Hematopoietic multipotent progenitor cell treated with erythropoietin and hydrocortisone succinate and interleukin-3 and kit ligand, for 17 days (in vitro differentiated cells): ENCODE measurements around the gene TBL3.
A peak's percentile ranks its signal among the peaks of the same experiment; 100 is the strongest.

Experiments used
- DNase-seq: peaks from one replicate; pipeline ENCODE4 v3.0.0-alpha.2; 2015; ENCODE audit warnings: low spot score

TBL3 gene

GRCh38 chr16:1964506-1965395 lies 7.1 kb upstream of the TBL3 start, which contains the start of gene RPS2:
Gene RPS2, minus strand, starts transcription at chr16:1964826. Its CDS starts 201 bp downstream, at chr16:1964625.
- peak; percentile 97 for DNase-seq

- no peak for DNase-seq
These were observed 6.4 kb upstream of the TBL3 start for GRCh38 chr16:1965396-1966001.

- DNase-seq, result no peak
These were observed 5.4 kb upstream of the TBL3 start, which contains the start of gene RNF151 for GRCh38 chr16:1966460-1966859. Gene RNF151, plus strand, starts transcription at chr16:1966856. Its CDS starts 26 bp downstream, at chr16:1966882.

- no peak for DNase-seq
These were observed 3.5 kb upstream of the TBL3 start for GRCh38 chr16:1968146-1968953.

GRCh38 chr16:1972490-1972877 lies 631 bp downstream of the TBL3 start:
- peak; percentile 44 for DNase-seq

GRCh38 chr16:1973461-1974156 lies 1.8 kb downstream of the TBL3 start:
- DNase-seq, result no peak

GRCh38 chr16:1974157-1975070 lies 2.6 kb downstream of the TBL3 start:
- DNase-seq, result no peak

- DNase-seq, result no peak
These were observed 3.8 kb downstream of the TBL3 start for GRCh38 chr16:1975432-1976215.

GRCh38 chr16:1976216-1976520 lies 4.3 kb downstream of the TBL3 start:
- DNase-seq, result no peak

- no peak for DNase-seq
These were observed 5.4 kb downstream of the TBL3 start for GRCh38 chr16:1976951-1977874.

- no peak for DNase-seq
These were observed 6.0 kb downstream of the TBL3 start for GRCh38 chr16:1977875-1978268.

- DNase-seq, result no peak
These were observed 6.7 kb downstream of the TBL3 start for GRCh38 chr16:1978476-1979120.

- DNase-seq, result no peak
These were observed 7.6 kb downstream of the TBL3 start for GRCh38 chr16:1979271-1980029.

GRCh38 chr16:1980030-1980769 lies 8.3 kb downstream of the TBL3 start:
- no peak for DNase-seq

GRCh38 chr16:1980770-1981087 lies 8.9 kb downstream of the TBL3 start:
- DNase-seq, result no peak

GRCh38 chr16:1981398-1981836 lies 9.6 kb downstream of the TBL3 start, which contains the start of gene NOXO1:
Gene NOXO1, minus strand, starts transcription at chr16:1981469. Its CDS starts 290 bp downstream, at chr16:1981179.
- no peak for DNase-seq

GRCh38 chr16:1982013-1982433 lies 10.2 kb downstream of the TBL3 start:
- DNase-seq, result no peak
